GM12801 (cell line): ENCODE results near the gene NUP214.

Experiments
- CTCF ChIP-seq: IDR thresholded peaks from one replicate; pipeline ENCODE4 v1.5.1; 2011; ENCODE audit warnings: control low read depth; ENCODE audit not compliant: insufficient read length; ENCODE audit errors: extremely low read depth

The NUP214 gene

GRCh38 chr9:131114084-131114535 is 11.3 kb upstream of the NUP214 start:
- no peak for TF ChIP-seq CTCF

- no peak for TF ChIP-seq CTCF
Measured at GRCh38 chr9:131116281-131117120, 8.9 kb upstream of the NUP214 start.

- TF ChIP-seq CTCF = no peak
Measured at GRCh38 chr9:131117121-131117761, 8.1 kb upstream of the NUP214 start.

- no peak for TF ChIP-seq CTCF
Measured at GRCh38 chr9:131117762-131118145, 7.6 kb upstream of the NUP214 start.

GRCh38 chr9:131119600-131119999 is 5.8 kb upstream of the NUP214 start:
- no peak for TF ChIP-seq CTCF

- no peak for TF ChIP-seq CTCF
Measured at GRCh38 chr9:131120620-131121228, 4.7 kb upstream of the NUP214 start.

GRCh38 chr9:131121346-131121745 is 4.0 kb upstream of the NUP214 start:
- no peak for TF ChIP-seq CTCF
